Adrenal gland (tissue), 5 donors: ENCODE measurements around the gene L3MBTL1.

ENCODE experiments used
- POLR2A ChIP-seq, 2 donors: fragments of 450-650 bp; IDR thresholded peaks; one replicate each; pipeline ENCODE4 v1.6.1; 2017; ENCODE audit warnings: antibody characterized with exemption in 2 of 2, mild to moderate bottlenecking in 2 of 2, moderate library complexity in 1 of 2
- TF ChIP-seq, protein P1 (sequence below), 6 experiments: fragments of 450-650 bp in 4 of 6; fragments of 200-600 bp in 2 of 6; sonication (generic) in 1 of 6; IDR thresholded peaks; 1 replicate in 5 of 6; 2 replicates in 1 of 6; pipeline versions ENCODE4 v1.5.1 to v1.8.0; 2016 to 2021; ENCODE audit warnings: antibody characterized with exemption in 6 of 6, mild to moderate bottlenecking in 2 of 6, moderate library complexity in 1 of 6
- donor health status: DM: no; HTN: no; CAD: no.

DNA sequence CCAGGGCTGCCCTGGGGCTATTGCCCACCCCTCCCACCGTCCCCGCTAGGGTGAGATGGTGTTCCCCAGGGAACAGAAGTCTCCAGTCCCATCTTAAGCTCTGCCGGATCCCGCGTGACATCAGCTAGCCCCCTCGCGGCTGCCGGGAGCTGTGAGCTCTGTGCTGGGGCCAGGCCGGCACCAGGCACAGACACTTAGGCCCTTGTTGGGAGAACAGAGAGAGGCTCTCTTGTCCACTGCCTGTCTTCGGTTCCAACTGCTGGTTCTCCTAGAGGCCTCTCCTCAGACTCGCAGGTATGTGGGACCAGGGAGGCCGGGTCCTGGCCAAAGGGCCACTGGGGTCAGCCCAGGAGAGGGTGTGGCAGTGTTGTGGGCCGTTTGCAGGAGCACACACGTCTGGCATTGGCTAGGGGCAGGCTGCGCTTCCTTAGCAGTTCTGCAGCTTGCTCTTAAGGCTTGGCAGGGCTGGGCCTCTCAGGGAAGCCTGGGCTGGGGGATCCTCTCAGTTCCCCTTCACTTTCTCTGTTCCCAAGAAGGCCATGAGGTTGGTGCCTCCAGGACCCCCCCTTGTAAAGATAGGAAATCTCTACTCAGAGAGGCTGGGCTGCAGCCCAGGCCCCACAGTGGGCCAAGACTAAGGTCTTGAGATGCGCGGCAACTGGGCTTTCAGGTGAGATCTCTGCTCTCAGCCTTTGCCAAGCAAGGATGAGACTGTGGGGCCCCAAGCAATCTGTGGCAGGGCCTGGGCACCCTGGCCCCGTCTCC is 57.7 kb downstream of the L3MBTL1 start:
- TF ChIP-seq POLR2A (IDR thresholded peaks at IDR 0.05), result no peak
- TF ChIP-seq, protein P1, sequence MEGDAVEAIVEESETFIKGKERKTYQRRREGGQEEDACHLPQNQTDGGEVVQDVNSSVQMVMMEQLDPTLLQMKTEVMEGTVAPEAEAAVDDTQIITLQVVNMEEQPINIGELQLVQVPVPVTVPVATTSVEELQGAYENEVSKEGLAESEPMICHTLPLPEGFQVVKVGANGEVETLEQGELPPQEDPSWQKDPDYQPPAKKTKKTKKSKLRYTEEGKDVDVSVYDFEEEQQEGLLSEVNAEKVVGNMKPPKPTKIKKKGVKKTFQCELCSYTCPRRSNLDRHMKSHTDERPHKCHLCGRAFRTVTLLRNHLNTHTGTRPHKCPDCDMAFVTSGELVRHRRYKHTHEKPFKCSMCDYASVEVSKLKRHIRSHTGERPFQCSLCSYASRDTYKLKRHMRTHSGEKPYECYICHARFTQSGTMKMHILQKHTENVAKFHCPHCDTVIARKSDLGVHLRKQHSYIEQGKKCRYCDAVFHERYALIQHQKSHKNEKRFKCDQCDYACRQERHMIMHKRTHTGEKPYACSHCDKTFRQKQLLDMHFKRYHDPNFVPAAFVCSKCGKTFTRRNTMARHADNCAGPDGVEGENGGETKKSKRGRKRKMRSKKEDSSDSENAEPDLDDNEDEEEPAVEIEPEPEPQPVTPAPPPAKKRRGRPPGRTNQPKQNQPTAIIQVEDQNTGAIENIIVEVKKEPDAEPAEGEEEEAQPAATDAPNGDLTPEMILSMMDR (IDR thresholded peaks at IDR 0.05), result no peak
